HG03521 (cell line): ENCODE measurements around the gene ECE2.
"Not testable (repeated sequence)": the region's sequence is repeated elsewhere in the genome, so short reads cannot be mapped to it uniquely, and the experiment has no call there.

Experiments
- ATAC-seq: cut with Tn5 transposase; IDR thresholded peaks from one replicate; pipeline ENCODE4 v1.9.1; 2021; ENCODE audit warnings: mild to moderate bottlenecking, moderate library complexity; ENCODE audit not compliant: unreplicated experiment

Gene ECE2

GRCh38 chr3:184262764-184263179 is 13.1 kb upstream of the ECE2 start:
- ATAC-seq = no peak

GRCh38 chr3:184267249-184267648 is 8.6 kb upstream of the ECE2 start:
- ATAC-seq = not testable (repeated sequence)

GRCh38 chr3:184272269-184272668 is 3.6 kb upstream of the ECE2 start:
- no peak for ATAC-seq

DNA sequence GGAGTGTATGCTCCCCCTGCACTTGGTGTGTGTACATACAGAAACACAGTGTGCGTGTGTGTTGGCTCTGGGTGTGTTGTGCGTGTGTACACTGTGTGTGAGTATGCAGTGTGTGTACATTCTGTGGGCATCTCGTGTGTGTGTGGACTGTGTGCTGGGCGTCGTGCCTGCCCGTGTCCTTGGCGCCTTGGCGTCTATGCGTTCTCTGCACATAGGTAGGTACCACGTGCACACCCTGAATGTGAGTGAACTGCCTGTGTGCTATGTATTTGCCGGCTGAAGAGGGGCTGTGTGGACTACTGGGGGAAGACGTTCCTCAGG is 481 bp upstream of the ECE2 start:
- ATAC-seq = no peak

DNA sequence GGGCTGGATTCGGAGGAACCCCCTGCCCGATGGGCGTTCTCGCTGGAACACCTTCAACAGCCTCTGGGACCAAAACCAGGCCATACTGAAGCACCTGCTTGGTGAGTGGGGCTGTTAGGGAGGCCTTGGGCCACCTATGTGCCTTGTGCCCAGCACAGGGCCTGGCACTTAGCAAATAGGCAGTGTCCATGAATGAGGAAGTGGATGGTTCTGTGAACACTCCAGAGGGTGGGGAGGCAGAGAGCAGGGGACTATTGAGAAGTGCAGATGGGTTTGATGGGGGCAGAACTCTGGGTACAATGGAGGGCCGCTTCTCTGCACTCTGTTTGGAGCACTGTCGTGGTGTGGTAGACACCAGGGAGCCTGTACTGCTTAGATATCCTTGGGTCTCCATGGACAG is 1.5 kb downstream of the ECE2 start:
- no peak for ATAC-seq

- ATAC-seq = no peak
Measured at GRCh38 chr3:184282941-184283340, 7.1 kb downstream of the ECE2 start.

DNA sequence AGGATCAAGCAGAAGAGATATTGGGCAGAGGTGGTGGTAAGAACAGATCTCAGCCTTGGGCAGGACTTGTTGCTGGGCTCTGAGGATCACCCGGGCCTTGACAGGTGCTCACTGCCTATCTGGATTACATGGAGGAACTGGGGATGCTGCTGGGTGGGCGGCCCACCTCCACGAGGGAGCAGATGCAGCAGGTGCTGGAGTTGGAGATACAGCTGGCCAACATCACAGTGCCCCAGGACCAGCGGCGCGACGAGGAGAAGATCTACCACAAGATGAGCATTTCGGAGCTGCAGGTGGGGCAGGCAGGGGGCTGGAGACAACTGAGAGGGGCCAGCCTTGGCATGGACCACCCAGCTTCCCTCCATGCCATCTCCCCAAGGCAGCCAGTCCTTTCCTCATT is 7.9 kb downstream of the ECE2 start:
- ATAC-seq = no peak

- no peak for ATAC-seq
Measured at GRCh38 chr3:184284696-184285095, 8.9 kb downstream of the ECE2 start.

- ATAC-seq = no peak
Measured at GRCh38 chr3:184289426-184289938, 13.7 kb downstream of the ECE2 start.

DNA sequence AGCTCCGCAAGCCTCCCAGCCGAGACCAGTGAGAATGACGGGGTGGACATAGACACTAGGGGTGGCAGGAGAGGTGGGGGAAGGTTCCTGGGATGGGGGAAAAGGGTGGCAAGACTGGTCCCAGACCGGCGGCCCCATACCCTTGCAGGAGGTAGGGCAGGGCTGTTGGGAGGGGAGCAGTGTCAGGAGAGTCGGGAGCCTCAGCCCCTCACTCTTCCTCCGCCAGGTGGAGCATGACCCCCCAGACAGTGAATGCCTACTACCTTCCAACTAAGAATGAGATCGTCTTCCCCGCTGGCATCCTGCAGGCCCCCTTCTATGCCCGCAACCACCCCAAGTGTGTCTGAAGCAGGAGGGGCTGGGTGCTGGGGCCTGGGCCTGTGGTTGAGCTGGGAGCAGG is 14.5 kb downstream of the ECE2 start:
- ATAC-seq = no peak

DNA sequence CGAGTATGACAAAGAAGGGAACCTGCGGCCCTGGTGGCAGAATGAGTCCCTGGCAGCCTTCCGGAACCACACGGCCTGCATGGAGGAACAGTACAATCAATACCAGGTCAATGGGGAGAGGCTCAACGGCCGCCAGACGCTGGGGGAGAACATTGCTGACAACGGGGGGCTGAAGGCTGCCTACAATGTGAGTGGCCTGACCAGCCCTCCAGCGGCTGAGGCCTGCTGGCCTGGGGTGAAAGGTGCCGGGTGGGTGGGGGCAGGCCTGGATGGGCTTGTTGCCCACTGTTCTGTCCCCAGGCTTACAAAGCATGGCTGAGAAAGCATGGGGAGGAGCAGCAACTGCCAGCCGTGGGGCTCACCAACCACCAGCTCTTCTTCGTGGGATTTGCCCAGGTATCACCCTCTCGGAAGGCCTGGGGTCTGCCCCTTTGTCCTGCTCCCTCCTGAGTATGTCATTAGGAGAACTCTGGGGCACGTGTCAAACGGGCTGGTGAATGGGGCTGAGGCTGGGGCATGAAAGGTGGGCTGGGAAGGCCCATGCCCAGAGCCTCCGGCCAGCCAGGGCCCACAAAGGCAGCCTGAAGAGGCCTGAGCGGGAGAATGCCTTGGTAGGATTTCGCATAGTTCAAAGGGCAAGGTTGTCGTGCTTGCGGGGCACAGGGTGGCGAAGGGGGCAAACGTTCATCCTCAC is 15.4 kb downstream of the ECE2 start:
- no peak for ATAC-seq

DNA sequence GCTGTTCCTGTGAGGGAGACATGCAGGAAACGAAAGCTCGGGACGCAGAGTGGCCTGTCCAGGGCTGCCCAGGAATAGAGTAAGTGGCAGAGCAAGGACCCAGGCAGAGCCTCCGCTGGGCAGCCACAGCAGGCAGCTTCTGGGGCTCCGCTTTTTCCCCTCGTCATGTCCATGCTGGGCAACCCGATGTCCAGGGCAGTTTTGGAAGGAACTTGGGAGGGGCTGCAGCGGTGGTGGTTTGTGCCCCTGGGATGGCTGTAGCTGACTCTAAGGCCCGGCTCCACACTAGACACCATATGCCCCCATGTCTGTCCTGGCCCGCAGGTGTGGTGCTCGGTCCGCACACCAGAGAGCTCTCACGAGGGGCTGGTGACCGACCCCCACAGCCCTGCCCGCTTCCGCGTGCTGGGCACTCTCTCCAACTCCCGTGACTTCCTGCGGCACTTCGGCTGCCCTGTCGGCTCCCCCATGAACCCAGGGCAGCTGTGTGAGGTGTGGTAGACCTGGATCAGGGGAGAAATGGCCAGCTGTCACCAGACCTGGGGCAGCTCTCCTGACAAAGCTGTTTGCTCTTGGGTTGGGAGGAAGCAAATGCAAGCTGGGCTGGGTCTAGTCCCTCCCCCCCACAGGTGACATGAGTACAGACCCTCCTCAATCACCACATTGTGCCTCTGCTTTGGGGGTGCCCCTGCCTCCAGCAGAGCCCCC is 16.1 kb downstream of the ECE2 start:
- ATAC-seq = no peak

GRCh38 chr3:184295771-184296170 is 19.9 kb downstream of the ECE2 start:
- no peak for ATAC-seq

DNA sequence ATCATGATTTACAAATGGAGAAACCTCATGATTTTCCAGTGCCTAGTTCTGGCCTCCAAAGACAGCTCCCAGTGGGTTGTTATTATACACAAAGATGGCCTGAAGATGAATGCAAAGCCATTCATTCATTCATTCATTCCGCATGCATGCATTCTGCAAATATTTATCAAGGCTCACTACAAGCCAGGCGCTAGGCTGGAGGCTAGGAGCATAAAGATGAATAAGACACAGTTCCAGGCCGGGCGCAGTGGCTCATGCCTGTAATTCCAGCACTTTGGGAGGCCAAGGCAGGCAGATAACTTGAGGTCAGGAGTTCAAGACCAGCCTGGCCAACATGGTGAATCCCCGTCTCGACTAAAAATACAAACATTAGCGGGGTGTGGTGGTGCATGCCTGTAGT is 20.8 kb downstream of the ECE2 start:
- no peak for ATAC-seq

GRCh38 chr3:184298759-184299487 is 23.1 kb downstream of the ECE2 start, which contains the start of gene PSMD2:
Gene PSMD2 (plus strand): TSS chr3:184299241. CDS start chr3:184299267, 26 bp downstream.
- ATAC-seq = peak; percentile 94

DNA sequence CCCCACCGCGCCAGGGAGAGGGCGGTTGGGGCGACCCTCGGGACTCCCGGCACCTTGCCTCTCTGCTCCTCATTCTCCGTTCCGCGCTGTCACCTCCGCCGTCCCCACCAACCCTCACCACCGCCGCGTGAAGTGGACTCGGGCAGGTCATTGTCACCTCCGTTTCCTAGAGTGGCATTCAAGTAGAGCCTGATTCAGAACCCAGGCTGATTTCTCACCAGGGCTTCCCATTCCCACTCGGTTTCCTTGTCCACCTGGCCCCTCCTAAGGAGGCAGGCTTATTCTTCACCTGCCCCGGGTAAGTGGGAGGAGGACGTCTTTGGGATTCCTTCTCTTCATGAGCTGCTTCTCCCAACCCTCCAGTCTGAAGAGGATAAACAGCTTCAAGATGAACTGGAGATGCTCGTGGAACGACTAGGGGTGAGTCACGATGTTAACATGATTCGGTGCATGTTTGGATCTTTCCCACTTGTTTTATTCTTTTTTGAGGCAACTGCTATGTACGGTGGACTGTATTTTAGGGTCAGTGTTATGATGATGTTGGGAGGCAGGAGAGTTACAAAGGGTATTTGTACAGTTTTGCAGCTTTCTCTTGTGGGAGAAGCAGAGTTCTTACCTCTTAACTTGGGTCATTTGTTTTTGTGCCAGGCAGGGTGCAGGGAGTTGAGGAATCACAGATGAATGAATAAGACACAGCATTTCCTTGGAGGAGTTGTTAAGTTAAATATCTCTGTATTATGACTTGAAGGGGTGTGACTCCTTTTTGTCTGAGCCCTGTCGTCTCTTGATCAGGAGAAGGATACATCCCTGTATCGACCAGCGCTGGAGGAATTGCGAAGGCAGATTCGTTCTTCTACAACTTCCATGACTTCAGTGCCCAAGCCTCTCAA is 23.9 kb downstream of the ECE2 start:
- ATAC-seq = no peak

- ATAC-seq = no peak
Measured at GRCh38 chr3:184300378-184300720, 24.5 kb downstream of the ECE2 start.

- ATAC-seq = no peak
Measured at GRCh38 chr3:184305577-184305976, 29.8 kb downstream of the ECE2 start.

DNA sequence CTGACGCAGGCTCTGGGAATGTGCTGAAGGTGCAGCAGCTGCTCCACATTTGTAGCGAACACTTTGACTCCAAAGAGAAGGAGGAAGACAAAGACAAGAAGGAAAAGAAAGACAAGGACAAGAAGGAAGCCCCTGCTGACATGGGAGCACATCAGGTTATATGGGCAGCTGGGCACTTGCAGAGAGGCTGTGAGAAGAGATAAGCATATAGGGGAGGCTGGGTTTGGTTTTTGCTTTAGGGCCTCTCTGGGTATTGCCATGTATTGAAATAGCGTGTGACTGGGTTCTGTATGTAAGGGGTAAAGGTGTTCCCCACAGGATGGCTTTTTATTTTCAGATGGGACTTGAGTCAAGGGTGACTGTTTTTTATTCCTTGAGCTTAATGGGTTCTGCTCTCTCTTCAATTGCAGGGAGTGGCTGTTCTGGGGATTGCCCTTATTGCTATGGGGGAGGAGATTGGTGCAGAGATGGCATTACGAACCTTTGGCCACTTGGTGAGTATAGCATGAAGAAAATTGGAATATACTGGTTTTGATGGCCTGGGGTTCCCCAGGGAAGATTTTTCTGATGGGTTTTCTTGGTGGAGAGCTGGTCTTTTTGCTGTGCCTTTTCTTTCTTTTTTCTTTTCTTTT is 30.6 kb downstream of the ECE2 start:
- no peak for ATAC-seq

GRCh38 chr3:184307915-184308314 is 32.1 kb downstream of the ECE2 start:
- ATAC-seq = no peak
